DOHH2 (cell line): ENCODE measurements around the gene BMP7.

Experiments
- CTCF ChIP-seq: fragments of 200-600 bp; sonication (generic); IDR thresholded peaks from one replicate; pipeline ENCODE4 v1.5.1; 2014; ENCODE audit warnings: antibody characterized with exemption, mild to moderate bottlenecking, low read depth, low read length; ENCODE audit not compliant: poor library complexity, severe bottlenecking
- EZH2phosphoT487 ChIP-seq: fragments of 200-600 bp; sonication (generic); IDR thresholded peaks from 2 replicates; pipeline ENCODE4 v1.6.1; 2017; ENCODE audit warnings: borderline replicate concordance, mild to moderate bottlenecking, antibody characterized with exemption, low read length, moderate library complexity, mixed read lengths

DNA sequence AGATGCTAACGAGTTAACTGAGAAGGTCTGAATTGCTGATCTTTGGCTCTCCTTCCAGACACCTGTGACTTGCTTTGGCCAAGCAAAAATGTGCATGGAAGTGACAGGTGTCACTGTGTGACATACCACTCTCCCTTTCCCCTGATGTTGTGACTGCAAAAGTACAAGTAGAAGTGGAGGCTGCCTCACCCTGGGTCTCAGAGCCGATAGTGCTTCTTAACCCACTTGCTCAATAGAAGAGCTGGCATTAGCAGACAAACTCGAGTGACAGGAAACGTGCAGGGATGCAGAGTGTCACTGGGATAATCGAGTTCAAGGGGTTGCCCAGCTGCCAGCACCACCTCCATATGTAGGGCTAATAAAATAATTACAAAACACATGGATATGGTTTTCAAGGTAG is 46.8 kb upstream of the BMP7 start:
- TF ChIP-seq CTCF (no peak), EZH2phosphoT487 (no peak)
